Stimulated activated CD8-positive, alpha-beta memory T cell treated with anti-CD3 and anti-CD28 coated beads, Interleukin-2, amount 100 ng/mL, for 48 hours (primary cell): ENCODE results near the gene DENND4A.
A peak's percentile ranks its signal among the peaks of the same experiment; 100 is the strongest.
"Not testable (repeated sequence)": the region's sequence is repeated elsewhere in the genome, so short reads cannot be mapped to it uniquely, and the experiment has no call there.

Source experiments
- DNase-seq, 2 donors: peaks; one replicate each; pipeline ENCODE4 v3.0.0-alpha.2; 2020; ENCODE audit warnings: low read depth in 2 of 2

DENND4A gene

GRCh38 chr15:65818927-65819562, 27.0 kb upstream of the DENND4A start:
- no peak for DNase-seq

GRCh38 chr15:65816441-65816840, 24.3 kb upstream of the DENND4A start:
- DNase-seq: peak in 1 of 2 donors; percentile 12

- not testable (repeated sequence) for DNase-seq
Measured at GRCh38 chr15:65816008-65816407, 23.9 kb upstream of the DENND4A start.

- not testable (repeated sequence) for DNase-seq
Measured at GRCh38 chr15:65814271-65814670, 22.2 kb upstream of the DENND4A start.

GRCh38 chr15:65812916-65813315, 20.8 kb upstream of the DENND4A start:
- no peak for DNase-seq

- DNase-seq: no peak
Measured at GRCh38 chr15:65812467-65812866, 20.4 kb upstream of the DENND4A start.

- DNase-seq: no peak
Measured at GRCh38 chr15:65811835-65812234, 19.7 kb upstream of the DENND4A start.

GRCh38 chr15:65811011-65811733, 19.1 kb upstream of the DENND4A start:
- not testable (repeated sequence) for DNase-seq

GRCh38 chr15:65806397-65806796, 14.3 kb upstream of the DENND4A start:
- DNase-seq: no peak

- no peak for DNase-seq
Measured at GRCh38 chr15:65805019-65805745, 13.1 kb upstream of the DENND4A start.

- DNase-seq: no peak
Measured at GRCh38 chr15:65804252-65804931, 12.3 kb upstream of the DENND4A start.

- DNase-seq: no peak
Measured at GRCh38 chr15:65801229-65801805, 9.2 kb upstream of the DENND4A start.

GRCh38 chr15:65796610-65797078, 4.6 kb upstream of the DENND4A start:
- DNase-seq: no peak

- DNase-seq: no peak
Measured at GRCh38 chr15:65795663-65796216, 3.6 kb upstream of the DENND4A start.

- no peak for DNase-seq
Measured at GRCh38 chr15:65793818-65794104, 1.7 kb upstream of the DENND4A start.

GRCh38 chr15:65792988-65793817, 1.1 kb upstream of the DENND4A start:
- no peak for DNase-seq

GRCh38 chr15:65791335-65792137, 557 bp downstream of the DENND4A start:
- peak; percentile 31 to 37 for DNase-seq

GRCh38 chr15:65790694-65791334, 1.3 kb downstream of the DENND4A start:
- no peak for DNase-seq

- no peak for DNase-seq
Measured at GRCh38 chr15:65789759-65790425, 2.2 kb downstream of the DENND4A start.
